Inferior parietal cortex (tissue), 1 donor: Measurements from ENCODE around the gene JPH2.

Source experiments
- DNase-seq: peaks from one replicate; pipeline ENCODE4 v3.0.0-alpha.2; 2016; ENCODE audit errors: extremely low spot score

Gene JPH2

DNA sequence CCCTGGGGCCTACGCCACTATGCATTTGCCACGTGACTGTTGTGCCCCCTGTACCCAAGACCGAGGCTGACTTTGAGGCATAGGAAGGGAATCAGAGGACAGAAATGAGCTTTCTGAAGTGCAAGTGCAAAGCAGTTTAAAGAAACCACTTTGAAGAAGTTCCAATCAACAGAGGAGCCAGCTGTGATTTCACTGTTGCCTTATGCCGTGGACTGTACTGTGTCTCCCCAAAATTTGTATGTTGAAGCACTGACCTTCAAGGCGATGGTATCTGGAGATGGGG is 111.1 kb downstream of the JPH2 start:
- no peak for DNase-seq

DNA sequence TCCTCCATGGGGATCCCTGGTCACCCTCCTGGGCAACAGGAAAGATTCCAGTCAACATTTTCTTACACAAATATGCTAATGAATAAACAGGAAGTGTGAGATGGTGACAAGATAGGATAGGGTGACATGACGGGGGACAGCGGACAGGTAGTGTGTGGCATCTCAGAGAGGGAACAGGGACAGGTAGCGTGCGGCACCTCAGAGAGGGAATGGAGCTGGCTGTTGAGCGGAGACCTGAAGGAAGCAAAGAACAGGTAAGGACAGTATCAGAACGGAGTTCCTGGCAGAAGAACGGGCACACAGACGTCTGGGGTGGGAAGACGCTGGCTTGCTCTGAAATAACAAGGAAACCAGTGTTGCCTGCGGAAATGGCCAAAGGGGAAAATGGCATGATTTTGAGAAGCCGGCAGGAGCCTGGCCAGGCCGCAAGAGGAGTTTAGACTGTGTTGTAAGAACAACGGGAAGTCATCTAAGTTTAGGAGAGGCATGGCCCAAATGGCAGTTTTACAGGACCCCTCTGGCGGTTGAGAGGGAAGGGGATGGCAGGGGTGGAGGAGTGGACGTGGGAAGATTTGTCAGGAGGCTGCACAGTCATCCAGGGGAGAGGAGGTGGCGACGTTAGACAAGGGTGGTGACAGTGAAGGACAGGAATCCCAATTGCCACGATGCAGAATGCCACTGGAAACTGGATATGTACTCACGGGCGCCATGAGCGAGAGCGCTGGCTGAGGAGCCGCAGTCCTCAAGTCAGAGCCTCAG is 111.6 kb downstream of the JPH2 start:
- no peak for DNase-seq

DNA sequence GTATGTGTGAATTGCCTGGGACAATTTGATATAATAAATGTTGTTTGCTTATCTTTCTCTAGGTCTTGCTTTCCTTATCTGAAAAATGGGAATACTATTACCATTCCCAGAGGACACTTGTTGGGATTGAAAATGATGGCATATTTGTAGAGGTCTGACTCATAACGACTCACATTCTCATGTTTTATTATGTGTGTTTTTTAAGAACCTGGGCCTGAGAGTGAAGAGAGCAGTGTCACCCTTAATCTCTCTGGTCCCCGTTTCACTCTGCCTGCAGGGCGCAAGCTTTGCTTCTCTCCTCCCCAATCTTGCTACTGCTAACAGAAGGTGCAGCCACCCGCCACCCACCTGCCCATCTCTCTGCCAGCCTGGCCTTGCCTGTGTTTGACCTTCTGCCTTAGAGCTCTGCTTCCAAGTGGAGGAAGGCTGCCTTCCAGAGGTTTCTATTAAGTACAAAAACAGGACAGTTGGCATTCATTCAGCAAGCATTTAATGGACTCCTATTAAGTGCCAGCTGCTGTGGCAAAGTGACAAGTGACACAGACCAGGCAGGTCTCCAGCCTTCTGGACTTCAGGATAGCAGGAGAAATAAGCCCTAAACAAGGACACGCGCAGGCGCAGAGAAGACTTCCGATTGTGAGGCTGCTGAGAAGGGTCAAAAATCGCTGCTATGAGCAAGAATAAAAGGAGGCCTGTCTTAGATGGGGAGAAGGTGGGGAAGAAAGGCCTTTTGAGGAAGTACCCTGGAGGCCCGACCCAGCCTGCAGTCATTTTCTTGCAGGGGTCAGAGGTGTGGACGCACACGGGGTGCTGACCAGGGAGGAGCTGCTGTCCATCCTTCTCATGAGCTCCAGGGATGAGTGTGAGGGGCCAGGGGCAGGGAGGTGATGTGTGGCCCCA is 112.5 kb downstream of the JPH2 start:
- DNase-seq: peak; percentile 8

DNA sequence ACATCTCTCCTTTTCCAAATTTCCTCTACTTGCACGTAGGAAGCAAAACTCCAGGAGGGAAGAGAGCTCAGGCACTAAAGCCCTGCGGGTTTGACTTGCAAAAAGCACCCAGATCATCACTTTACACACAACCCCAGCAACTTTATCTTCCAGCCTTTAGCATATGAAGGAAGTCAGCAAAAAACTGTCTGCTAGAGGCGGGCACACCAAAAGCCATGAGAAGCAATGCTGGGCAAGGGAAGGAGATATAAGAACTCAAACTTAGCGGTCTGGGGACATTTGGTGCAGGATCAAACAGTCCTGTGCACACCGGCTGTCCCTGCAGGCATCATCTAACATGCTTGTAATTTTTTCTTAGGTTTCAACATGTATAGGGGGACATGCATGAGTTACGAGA is 113.3 kb downstream of the JPH2 start:
- DNase-seq: no peak

DNA sequence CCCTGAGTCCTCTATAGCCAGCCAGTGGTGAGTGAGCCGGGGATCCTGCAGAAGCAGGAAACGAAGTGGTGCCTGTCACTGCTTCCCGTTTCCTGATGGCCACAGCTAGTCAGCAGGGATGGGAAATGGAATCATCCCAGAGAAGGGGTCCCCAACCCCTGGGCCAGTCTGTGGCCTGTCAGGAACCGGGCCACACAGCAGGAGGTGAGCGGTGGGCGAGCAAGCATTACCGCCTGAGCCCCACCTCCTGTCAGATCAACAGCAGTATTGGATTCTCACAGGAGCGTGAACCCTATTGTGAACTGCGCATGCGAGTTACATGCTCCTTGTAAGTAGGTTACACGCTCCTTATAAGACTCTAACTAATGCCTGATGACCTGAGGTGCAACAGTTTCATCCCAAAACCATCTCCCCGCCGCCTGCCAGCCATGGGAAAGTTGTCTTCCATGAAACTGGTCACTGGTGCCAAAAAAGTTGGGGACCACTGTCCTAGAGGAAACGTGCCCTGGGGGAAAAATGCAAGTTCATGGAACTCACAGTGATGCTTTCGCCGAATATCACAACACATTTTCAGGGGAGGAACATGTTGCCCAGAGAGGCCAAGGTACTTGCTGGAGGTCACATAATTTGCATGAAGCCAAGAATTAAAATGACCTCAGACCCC is 113.8 kb downstream of the JPH2 start:
- DNase-seq: no peak

DNA sequence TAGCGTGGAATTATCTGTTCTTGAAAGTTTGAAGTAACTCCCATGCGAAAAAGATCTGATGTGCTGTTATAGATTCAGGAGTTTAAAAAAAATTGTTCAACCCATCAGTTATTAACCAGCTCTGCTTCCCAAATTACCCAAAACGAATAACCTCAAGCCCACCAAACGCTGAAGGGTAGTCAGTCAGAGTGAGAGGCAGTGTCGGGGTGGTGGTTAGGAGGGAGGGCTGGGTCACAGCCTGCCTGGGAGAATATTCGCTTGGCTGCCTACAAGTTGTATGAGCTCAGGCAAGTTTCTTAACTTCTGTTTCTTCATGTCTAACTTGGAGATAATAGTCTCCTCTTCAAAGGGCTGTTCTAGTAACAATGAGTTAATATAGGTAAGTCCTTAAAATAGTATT is 114.6 kb downstream of the JPH2 start:
- DNase-seq: no peak

DNA sequence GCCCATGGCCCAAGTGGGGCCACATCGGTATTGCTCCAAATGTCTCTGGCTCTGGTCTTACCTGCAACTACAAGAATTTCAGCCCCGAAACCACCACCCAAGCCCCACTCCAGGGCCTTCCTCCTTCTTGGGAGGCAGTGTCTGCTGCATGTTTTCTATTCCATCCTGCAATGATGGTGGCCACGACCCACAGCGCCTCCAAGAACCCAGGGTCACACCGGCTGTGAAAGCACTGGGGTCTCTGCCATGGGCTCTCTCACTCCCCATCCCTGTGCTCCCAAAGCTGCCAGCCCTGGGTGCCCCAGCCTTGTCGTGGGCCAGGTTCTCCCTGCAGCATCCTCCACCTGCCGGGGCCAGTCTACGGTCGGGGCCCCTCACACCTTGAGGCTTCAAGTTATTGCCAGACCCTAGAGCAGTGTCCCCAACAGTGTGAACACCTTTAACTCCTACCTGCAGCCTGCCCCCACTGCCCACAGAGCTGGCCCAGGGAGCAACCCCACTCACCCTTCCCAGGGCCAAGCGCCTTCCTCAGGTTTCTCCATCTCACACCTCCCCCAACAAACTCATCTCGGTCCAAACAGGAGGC is 115.4 kb downstream of the JPH2 start:
- DNase-seq: no peak

DNA sequence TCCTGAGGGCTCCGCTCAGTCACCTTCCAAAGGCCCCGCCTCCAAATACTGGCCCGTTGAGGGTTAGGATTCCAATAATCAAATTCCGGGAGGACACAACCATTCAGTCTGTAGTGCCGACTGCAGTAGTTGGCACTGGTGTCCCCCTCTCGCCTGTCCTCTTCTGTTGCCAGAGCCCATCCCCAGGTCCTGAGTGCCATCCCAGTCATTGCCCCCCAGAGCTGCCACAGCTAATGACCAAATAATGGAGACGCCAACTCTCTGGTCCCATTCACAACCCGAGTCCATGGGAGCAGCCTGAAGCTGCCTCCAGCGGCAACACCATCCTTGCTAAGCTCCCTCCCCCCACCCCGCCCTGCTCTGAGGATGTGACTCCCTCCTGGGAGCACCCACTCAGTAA is 115.9 kb downstream of the JPH2 start:
- no peak for DNase-seq

DNA sequence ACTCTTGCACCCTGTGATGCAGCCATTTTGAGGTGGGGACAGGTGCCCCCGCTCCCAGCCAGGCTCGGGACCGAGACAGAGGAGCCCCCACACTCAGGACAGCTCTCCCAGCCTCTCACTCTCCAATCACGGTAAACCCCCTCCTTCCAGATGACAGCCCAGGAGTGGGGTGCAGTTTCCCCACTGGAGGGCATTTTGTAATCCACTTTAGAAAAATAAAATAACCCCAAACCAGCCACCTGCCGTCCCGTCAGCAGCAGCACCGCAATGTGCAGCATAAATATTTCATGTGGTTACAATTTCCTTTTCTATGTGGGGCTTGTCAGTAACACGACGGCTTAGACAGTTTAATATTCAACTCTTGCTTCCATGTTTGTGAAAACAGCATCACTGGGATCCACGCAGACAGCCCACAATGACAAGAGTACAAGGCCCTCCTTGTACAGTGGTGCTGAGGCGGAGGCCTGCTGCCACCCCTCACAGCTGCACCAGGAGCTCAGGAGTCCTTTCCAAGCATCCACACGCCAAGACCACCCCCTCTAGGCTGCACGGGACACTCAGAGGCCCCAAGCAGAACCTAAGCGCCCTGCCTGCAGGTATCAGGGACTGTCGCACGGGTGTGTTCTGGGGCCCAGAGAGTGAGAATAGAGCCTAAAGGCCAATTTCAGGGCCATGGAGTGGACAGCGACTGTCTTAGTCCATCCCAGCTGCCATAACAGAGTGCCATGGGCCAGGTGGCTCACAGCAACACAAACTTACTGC is 116.7 kb downstream of the JPH2 start:
- DNase-seq: peak; percentile 15

DNA sequence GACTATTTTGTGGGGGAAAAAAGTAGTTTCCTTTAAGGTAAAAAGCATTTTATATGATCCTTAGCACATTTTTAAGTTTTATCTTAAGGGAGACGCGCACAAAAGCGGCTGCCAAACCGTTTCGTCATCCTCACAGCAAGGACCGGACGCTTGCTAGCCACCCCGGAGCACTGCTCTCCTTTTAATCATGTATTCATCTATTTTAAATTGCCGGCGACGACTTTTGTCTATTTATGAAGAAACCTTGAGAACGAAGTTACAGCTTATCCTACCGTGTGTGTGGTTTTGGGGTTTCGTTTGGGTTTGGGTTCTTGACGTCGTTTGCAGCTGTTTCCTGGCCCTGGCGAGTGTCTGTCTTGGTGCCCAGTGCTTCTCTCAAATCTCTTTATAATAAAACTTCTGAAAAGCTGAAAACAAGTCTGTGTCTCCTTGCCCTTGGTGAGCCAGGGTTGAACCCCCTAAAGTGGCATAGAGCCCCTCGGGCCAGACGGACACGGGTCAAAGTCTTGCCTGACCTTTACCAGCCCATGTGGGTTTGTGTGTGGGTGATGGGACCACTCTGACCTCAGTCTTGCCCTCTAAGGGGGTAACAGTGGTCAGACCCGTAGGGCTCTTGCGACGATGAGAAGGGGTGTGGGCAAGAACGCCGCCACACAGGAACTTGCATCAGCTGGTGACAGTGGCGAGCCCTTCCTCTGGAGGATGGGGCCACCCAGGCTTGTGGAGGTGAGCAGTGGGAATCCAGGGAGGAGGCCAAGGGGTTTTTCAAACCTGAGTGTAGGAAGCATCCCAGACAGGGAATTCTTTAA is 117.6 kb downstream of the JPH2 start:
- no peak for DNase-seq

DNA sequence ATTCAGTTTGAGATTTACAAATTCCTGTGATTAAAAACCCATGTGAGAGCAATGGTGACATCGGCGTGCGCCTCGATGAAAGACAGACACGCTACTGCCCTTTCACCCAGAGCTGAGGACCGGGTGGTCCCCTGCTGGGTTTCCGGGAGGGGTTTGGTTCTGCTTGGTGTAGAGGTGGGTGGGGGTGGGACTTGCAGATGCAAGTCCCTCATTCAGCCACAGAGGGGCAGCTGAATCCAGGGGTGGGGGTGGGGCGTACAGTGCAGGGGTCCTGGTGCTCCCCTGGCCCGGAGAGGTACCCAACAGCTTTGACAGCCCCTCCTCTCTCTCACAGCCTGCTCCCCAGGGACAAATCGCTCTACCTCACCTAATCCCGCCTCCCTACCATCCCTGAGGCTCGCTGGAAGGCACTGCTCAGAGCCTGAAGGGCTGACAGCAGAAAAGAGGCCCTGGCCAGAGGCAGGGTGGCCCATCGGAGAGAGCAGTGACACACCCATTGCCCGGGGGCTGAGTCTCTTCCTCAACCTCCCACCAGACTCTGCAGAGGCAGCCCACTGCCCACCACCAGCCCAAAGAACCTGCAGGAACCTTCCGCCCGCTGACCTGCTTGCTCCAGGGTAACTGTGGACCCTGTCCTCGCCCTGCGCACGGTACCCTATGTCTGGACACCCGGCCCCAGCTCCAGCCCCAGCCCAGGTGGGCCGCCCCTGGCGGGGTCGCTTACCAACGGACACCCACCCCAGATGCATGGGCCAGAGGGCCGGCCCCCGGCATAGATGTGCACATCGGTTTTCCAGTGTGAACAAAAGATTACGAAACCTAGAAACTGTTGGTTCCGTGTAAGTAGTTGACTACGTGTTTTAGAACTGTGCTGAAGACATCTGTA is 118.4 kb downstream of the JPH2 start:
- no peak for DNase-seq

DNA sequence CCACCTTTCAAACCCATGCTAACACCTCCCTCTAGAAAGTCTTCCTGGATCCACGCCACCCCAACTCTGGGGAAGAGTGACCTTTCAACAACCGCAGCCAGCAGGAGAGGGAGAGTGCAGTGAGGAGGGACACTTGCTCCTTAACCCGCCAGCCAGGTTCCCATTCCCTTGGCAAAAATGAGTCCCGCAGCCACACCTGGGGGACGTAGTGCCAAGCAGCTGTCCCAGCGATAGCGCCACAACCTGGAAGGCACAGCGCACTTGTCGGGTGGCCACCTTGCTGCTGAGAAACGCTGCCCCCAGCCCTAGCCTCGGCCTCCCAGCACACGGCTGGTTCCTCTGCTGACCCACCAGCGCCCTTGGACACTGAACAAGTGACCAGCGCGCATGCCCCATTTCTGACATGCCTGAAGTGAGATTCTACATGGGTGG is 119.3 kb downstream of the JPH2 start:
- DNase-seq: no peak

DNA sequence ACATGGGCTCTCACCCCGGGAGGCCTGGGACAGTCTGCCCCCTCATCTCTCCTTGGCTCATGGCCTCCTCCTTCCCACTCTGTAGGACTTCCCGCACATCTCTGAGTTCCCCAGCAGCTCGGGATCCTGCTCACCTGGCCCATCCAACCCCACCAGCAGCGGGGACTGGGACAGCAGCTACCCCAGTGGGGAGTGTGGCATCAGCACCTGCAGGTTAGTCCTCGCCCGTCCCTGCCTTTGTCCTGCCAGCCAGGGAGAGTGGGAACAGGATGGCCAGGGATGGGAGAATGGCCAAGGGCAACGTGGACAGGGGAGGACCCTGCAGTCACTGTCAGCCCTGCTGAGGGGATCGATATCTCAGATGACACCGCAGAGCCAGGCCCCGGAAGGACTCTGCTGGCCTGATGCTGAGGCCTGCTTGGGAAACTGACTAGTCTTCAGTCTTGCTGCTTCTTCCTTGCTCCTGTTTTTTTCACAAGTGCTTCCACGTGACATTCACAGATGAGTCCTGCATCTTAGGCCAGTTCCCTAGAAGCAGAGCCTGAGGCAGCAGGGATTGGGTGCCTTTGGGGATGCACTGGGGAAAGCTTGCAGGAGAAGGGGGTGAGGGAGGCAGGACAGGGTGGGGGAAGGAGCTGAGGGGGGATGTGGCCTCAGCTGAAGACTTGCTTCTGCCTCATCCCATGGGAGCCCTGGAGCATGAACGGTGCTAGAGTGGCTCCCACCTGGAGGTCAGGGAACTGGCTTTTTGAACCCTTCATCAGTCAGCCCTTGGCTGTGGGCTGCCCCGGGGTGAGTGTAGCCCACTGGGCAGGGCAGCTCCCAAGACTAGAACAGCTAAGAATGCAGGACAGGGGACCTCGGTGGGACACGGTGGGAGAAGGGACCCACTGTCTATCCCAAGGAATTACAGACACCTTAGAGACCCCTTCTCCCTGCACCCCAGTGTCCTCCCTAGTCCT is 120.1 kb downstream of the JPH2 start:
- DNase-seq: no peak

DNA sequence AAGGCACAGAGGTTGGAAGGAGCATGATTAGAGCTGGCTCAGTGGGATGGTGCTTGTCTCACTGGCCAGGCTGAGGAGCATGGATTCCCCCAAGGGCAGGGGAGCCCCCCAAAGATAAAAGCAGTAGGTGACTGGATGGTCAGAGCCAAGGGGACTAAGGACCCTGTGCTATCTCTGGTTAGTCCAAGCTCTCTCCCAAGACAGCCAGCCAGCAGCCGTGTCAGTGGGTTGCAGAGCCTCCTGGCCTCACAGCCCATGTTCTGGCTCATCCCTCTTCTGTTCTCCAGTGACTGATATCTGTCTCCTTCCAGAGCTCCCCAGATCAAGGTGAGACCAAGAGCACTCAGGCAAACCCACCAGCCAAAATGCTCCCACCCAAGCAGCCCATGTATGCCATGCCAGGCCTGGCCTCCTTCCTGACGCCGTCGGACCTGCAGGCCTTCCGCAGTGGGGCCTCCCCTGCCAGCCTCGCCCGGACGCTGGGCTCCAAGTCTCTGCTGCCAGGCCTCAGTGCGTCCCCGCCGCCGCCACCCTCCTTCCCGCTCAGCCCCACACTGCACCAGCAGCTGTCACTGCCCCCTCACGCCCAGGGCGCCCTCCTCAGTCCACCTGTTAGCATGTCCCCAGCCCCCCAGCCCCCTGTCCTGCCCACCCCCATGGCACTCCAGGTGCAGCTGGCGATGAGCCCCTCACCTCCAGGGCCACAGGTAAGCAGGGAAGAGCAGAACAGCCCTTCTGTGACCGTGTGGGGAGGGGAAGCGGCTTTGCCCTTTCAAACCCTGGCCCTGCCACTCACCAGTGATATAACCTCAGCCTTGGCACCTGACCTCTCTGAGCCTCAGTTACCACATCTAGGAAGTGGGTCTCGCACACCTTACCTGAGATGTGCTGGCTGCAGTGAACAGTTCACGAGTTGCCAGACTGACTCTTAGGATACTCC is 121.3 kb downstream of the JPH2 start:
- no peak for DNase-seq

DNA sequence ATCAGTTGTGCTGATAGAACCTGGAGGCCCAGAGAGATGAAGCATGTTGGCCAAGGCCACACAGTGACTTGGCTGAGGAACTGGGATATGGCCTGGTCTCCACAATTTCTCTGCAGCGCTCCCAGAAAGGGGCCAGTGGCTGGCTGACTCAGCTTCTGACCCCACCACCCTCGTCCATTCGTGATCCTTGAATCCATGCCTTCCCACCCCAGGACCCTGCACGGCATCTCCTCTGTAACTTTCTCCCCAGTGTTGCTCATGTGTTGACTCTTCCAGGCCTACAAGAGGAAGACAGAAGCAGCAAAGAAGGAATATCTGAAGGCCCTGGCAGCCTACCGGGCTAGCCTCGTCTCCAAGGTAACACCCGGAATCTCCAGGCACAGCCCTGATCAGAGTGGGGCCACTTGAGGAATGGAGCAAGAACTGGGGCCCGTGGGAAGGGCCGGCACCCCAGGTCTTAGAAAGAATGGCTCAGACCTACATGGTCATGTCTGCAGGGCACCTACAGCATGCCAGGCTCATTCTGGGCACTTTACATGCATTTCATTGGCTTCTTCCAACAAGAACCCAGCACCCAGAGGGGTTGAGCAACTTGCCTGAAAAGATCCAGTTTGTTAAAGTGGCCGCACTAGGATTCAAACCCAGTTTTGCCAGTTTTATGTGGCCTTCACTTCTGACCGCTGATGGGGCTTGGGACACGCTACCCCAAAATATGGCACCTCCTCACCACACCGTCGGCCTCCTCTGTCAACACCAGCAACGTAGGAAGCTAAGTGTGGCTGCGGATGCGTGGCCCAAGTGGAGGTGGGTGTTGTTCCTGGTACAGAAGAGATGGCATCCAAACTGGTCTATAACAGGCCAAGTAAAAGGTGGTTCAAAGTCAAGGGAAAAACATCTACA is 122.2 kb downstream of the JPH2 start:
- no peak for DNase-seq
